PC-3 (cell line): Measurements from ENCODE around the gene PAF1.

Experiments
- CTCF ChIP-seq: fragments of 300-600 bp; sonication (generic); conservative IDR thresholded peaks from 2 replicates; pipeline ENCODE4 v1.5.1; 2017; ENCODE audit warnings: antibody characterized with exemption, low read depth, mild to moderate bottlenecking, low read length
- EZH2 ChIP-seq: fragments of 300-600 bp; sonication (generic); IDR thresholded peaks from one replicate; pipeline ENCODE4 v1.6.1; 2017; ENCODE audit warnings: antibody characterized with exemption, mild to moderate bottlenecking, low read length; ENCODE audit not compliant: unreplicated experiment

GRCh38 chr19:39356073-39356472 is 34.8 kb downstream of the PAF1 start:
- TF ChIP-seq CTCF (no peak), EZH2 (no peak)
